HepG2 (cell line): Measurements from ENCODE around the gene TUBB3. TPM values are rescaled to one million over a fixed set of nuclear protein-coding genes. Genes with fewer than 3 reads are reported as not detected.

ENCODE experiments used
- BHLHE40 ChIP-seq: IDR thresholded peaks from 2 replicates; pipeline ENCODE4 v1.6.1; 2011; ENCODE audit warnings: low read length, improper control_type of control experiment
- BRCA1 ChIP-seq: sonication (generic); formaldehyde crosslinking; IDR thresholded peaks from 2 replicates; pipeline ENCODE4 v1.4.0; 2020; ENCODE audit warnings: missing genetic modification reagents
- GMEB1 ChIP-seq: sonication (generic); formaldehyde crosslinking; IDR thresholded peaks from 2 replicates; pipeline ENCODE4 v1.5.1; 2020; ENCODE audit warnings: missing genetic modification reagents, mild to moderate bottlenecking, borderline replicate concordance
- GTF3A ChIP-seq: sonication (generic); formaldehyde crosslinking; conservative IDR thresholded peaks from 2 replicates; pipeline ENCODE4 v1.4.0; 2020; ENCODE audit warnings: mild to moderate bottlenecking, missing genetic modification reagents
- GZF1 ChIP-seq: sonication (generic); formaldehyde crosslinking; IDR thresholded peaks from 2 replicates; pipeline ENCODE4 v1.5.1; 2020; ENCODE audit warnings: mild to moderate bottlenecking, missing genetic modification reagents
- JUN ChIP-seq: sonication (generic); formaldehyde crosslinking; IDR thresholded peaks from 2 replicates; pipeline ENCODE4 v1.4.0; 2020; ENCODE audit warnings: mild to moderate bottlenecking, missing genetic modification reagents
- KLF16 ChIP-seq, 2 experiments: sonication (generic) in 1 of 2; formaldehyde crosslinking in 1 of 2; IDR thresholded peaks; 2 replicates each; pipeline versions ENCODE4 v1.6.1 to v1.8.0; 2016 to 2023; ENCODE audit warnings: missing genetic modification reagents in 2 of 2, missing compliant biosample characterization in 1 of 2
- NCOA2 ChIP-seq: sonication (generic); formaldehyde crosslinking; IDR thresholded peaks from 2 replicates; pipeline ENCODE4 v1.8.0; 2022; ENCODE audit warnings: inconsistent platforms
- NFE2L2 ChIP-seq: fragments of 150-350 bp; IDR thresholded peaks from 2 replicates; pipeline ENCODE4 v1.6.1; 2014; ENCODE audit warnings: low read length
- SALL1 ChIP-seq: sonication (generic); formaldehyde crosslinking; IDR thresholded peaks from 2 replicates; pipeline ENCODE4 v1.8.0; 2022; ENCODE audit warnings: mild to moderate bottlenecking, missing genetic modification reagents
- SOX6 ChIP-seq, 2 experiments: fragments of 450-650 bp in 1 of 2; sonication (generic) in 1 of 2; formaldehyde crosslinking in 1 of 2; IDR thresholded peaks; 2 replicates each; pipeline versions ENCODE4 v1.4.0 to v1.6.1; 2017 to 2020; ENCODE audit warnings: antibody characterized with exemption in 1 of 2, mild to moderate bottlenecking in 1 of 2, missing genetic modification reagents in 1 of 2
- SP5 ChIP-seq: IDR thresholded peaks from 2 replicates; pipeline ENCODE4 v1.6.1; 2016; ENCODE audit warnings: low read depth, borderline replicate concordance
- TARDBP ChIP-seq: sonication (generic); formaldehyde crosslinking; IDR thresholded peaks from 2 replicates; pipeline ENCODE4 v1.8.0; 2022; ENCODE audit warnings: mild to moderate bottlenecking, missing genetic modification reagents
- TBX2 ChIP-seq: sonication (generic); formaldehyde crosslinking; IDR thresholded peaks from 2 replicates; pipeline ENCODE4 v1.5.0; 2020; ENCODE audit warnings: missing genetic modification reagents, mild to moderate bottlenecking, borderline replicate concordance
- TERF1 ChIP-seq: sonication (generic); formaldehyde crosslinking; IDR thresholded peaks from 2 replicates; pipeline ENCODE4 v1.8.0; 2022; ENCODE audit warnings: mild to moderate bottlenecking, missing genetic modification reagents, moderate library complexity
- TGIF2 ChIP-seq: IDR thresholded peaks from 2 replicates; pipeline ENCODE4 v1.6.1; 2016; ENCODE audit warnings: control low read depth, missing compliant biosample characterization
- TOPORS ChIP-seq: sonication (generic); formaldehyde crosslinking; IDR thresholded peaks from 2 replicates; pipeline ENCODE4 v1.8.0; 2023; ENCODE audit warnings: mild to moderate bottlenecking, missing genetic modification reagents
- TRIM22 ChIP-seq: fragments of 450-650 bp; IDR thresholded peaks from 2 replicates; pipeline ENCODE4 v1.6.1; 2017
- ZBTB34 ChIP-seq: sonication (generic); formaldehyde crosslinking; IDR thresholded peaks from 2 replicates; pipeline ENCODE4 v1.8.0; 2022; ENCODE audit warnings: mild to moderate bottlenecking, missing genetic modification reagents
- ZNF160 ChIP-seq: sonication (generic); formaldehyde crosslinking; IDR thresholded peaks from 2 replicates; pipeline ENCODE4 v1.8.0; 2022; ENCODE audit warnings: mild to moderate bottlenecking, inconsistent platforms, missing genetic modification reagents
- ZNF20 ChIP-seq: sonication (generic); formaldehyde crosslinking; IDR thresholded peaks from 2 replicates; pipeline ENCODE4 v1.4.0; 2020; ENCODE audit warnings: mild to moderate bottlenecking, moderate library complexity, missing genetic modification reagents
- ZNF446 ChIP-seq: sonication (generic); formaldehyde crosslinking; IDR thresholded peaks from 2 replicates; pipeline ENCODE4 v1.5.0; 2020; ENCODE audit warnings: mild to moderate bottlenecking, missing genetic modification reagents
- ZNF530 ChIP-seq: sonication (generic); formaldehyde crosslinking; IDR thresholded peaks from 2 replicates; pipeline ENCODE4 v1.5.0; 2020; ENCODE audit warnings: low read depth, mild to moderate bottlenecking, missing genetic modification reagents
- ZNF672 ChIP-seq: sonication (generic); formaldehyde crosslinking; IDR thresholded peaks from 2 replicates; pipeline ENCODE4 v1.8.1; 2022; ENCODE audit warnings: missing genetic modification reagents
- ZZZ3 ChIP-seq: sonication (generic); formaldehyde crosslinking; IDR thresholded peaks from 2 replicates; pipeline ENCODE4 v1.4.0; 2020; ENCODE audit warnings: missing genetic modification reagents, mild to moderate bottlenecking, borderline replicate concordance
- polyA plus RNA-seq, 8 experiments: library from polyadenylated mRNA; depleted of rRNA in 3 of 8; stranded (reverse) in 7 of 8; unstranded in 1 of 8; fragments of >200 nt; fragmentation: Illumina TruSeq in 4 of 8; extraction: Trizol in 4 of 8; gene quantifications; 2 replicates each; pipeline versions ENCODE4 v1.2.1 to v1.2.3, GENCODE V29; 2011 to 2016; ENCODE audit warnings: low read depth in 4 of 8, missing spikeins in 1 of 8, mixed read lengths in 1 of 8; ENCODE audit not compliant: insufficient read depth in 1 of 8
- total RNA-seq, 5 experiments: library from RNA; depleted of rRNA; stranded (reverse); fragments of >200 nt; fragmentation: Illumina TruSeq; extraction: Trizol; gene quantifications; 2 replicates each; pipeline ENCODE4 v1.2.3, GENCODE V29; 2016; ENCODE audit warnings: low read depth in 1 of 5

TUBB3 gene
- total and polyA plus RNA-seq, 2 of the 13 experiments (the other 11 are each of a cell fraction or from before 2014, with no cell fraction given) = 110 to 185 TPM

- TF ChIP-seq TRIM22 (no peak), KLF16 (CRISPR knock-in tag; IDR thresholded peaks at IDR 0.05) (peak in 1 of 2 experiments; percentile 95; a peak in 2 of 4 replicates), ZNF160 (CRISPR knock-in tag) (peak; percentile 72), TERF1 (no peak; the same call in 1 of the 2 replicates), ZBTB34 (CRISPR knock-in tag) (no peak), SP5 (CRISPR knock-in tag) (peak; percentile 85), SALL1 (CRISPR knock-in tag) (peak; percentile 85), BRCA1 (CRISPR knock-in tag) (0 out of 2 replicates have a peak, but pooled peaks have one; percentile 77), TOPORS (CRISPR knock-in tag) (no peak), BHLHE40 (peak; percentile 64), SOX6 (IDR thresholded peaks at IDR 0.05) (no peak), SOX6 (CRISPR knock-in tag; IDR thresholded peaks at IDR 0.05) (peak; percentile 78; the same call in 1 of the 2 replicates), JUN (CRISPR knock-in tag) (0 out of 2 replicates have a peak, but pooled peaks have one; percentile 13), TARDBP (CRISPR knock-in tag) (no peak), ZNF446 (0 out of 2 replicates have a peak, but pooled peaks have one; percentile 30), ZNF530 (CRISPR knock-in tag) (no peak), TGIF2 (CRISPR knock-in tag) (peak; percentile 71; the same call in 1 of the 2 replicates), ZNF672 (CRISPR knock-in tag) (peak; percentile 45), TBX2 (CRISPR knock-in tag) (0 out of 2 replicates have a peak, but pooled peaks have one; percentile 31), GTF3A (CRISPR knock-in tag) (no peak; the same call in 1 of the 2 replicates), NCOA2 (CRISPR knock-in tag) (peak; percentile 48), GMEB1 (CRISPR knock-in tag) (peak; percentile 8; the same call in 1 of the 2 replicates), NFE2L2 (no peak), ZNF20 (CRISPR knock-in tag) (no peak), ZZZ3 (CRISPR knock-in tag) (0 out of 2 replicates have a peak, but pooled peaks have one; percentile 13), GZF1 (CRISPR knock-in tag) (peak; percentile 76)
Measured at GRCh38 chr16:89918453-89919347, 4.4 kb upstream of the TUBB3 start, which contains the start of gene MC1R (continued).
